A549 treated with dexamethasone at 1 μM for 4 hours (cell line): ENCODE results near the gene TECTB. TPM values are rescaled to one million over a fixed set of nuclear protein-coding genes. Genes with fewer than 3 reads are reported as not detected.

Experiments
- total RNA-seq: library from RNA; stranded (reverse); fragments of 200-300 nt; extraction: Qiagen RNA extraction; gene quantifications from 5 replicates; pipeline ENCODE4 v1.2.3, GENCODE V29; 2022

Gene TECTB
- not detected in 5 replicates for total RNA-seq

GRCh38 chr10:112283100-112283499 is at the start of gene TECTB:
Gene TECTB (plus strand): TSS chr10:112283400. CDS start chr10:112283735, 335 bp downstream.

Other genes with a start within 250 kb of the TECTB start
- gene GPAM, start 99.6 kb upstream of the TECTB start, total RNA-seq: 5.6 to 7.8 TPM (median 7.7 TPM) in 5 replicates
- gene ACSL5, start 90.7 kb downstream of the TECTB start, total RNA-seq: 0.27 to 0.71 TPM (median 0.30 TPM) in 5 replicates
- gene ZDHHC6, start 163.5 kb downstream of the TECTB start, total RNA-seq: 27.5 to 32.2 TPM (median 31.4 TPM) in 5 replicates
- gene VTI1A, start 163.8 kb downstream of the TECTB start, total RNA-seq: 13.3 to 16.0 TPM (median 14.7 TPM) in 5 replicates